Measurements from ENCODE around the gene DGLUCY. TPM values are rescaled to one million over a fixed set of nuclear protein-coding genes. Genes with fewer than 3 reads are reported as not detected.

The DGLUCY gene
- total RNA-seq, 3 donors from 2014 or later = 32.6 to 35.7 (median 34.4) TPM

- TF ChIP-seq POLR2A (IDR thresholded peaks at IDR 0.05) (no peak), CTCF (IDR thresholded peaks at IDR 0.05) (no peak), POLR2AphosphoS5 (IDR thresholded peaks at IDR 0.05) (no peak)
- H3K4me1 ChIP-seq = no peaks in the 10 kb centered on the region
- no peaks in the 10 kb centered on the region for H3K27me3 ChIP-seq
- no peak overlapping the region for H3K27ac ChIP-seq
- no peaks in the 10 kb centered on the region for H3K36me3 ChIP-seq
- no peak for DNase-seq (ENCODE audit: low spot score in 2 of 2)
- peaks cover 0 to 18% of the 10 kb centered on the region in 2 donors for H3K9me3 ChIP-seq
- intact Hi-C loops (cut with DNase I; ENCODE audit: low total_unique reads) = no loop called here
- no peak overlapping the region for H3K4me3 ChIP-seq
These were observed 124.2 kb downstream of the DGLUCY start for GRCh38 chr14:91238085-91238484.

DNA sequence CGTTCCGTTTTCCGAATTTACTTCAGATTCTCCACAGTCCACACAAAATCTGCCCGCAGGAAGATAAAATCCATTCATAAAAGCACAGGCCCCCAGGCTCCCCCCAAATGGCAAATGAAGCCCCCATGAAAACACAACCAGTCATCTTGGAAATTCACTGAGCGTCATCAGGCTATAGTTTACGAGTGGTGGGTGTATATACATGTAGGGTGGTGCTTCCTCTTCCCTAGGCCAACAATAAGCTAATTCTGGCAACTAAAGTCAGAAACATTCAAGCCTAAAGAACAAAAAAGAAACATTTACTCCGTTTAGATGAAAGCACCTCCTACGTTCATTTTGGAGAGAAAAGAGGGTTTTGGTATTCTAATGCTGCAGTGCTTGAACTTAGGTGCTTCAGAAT, 124.8 kb downstream of the DGLUCY start:
- H3K36me3 ChIP-seq = no peaks in the 10 kb centered on the region
- H3K4me1 ChIP-seq = no peaks in the 10 kb centered on the region
- TF ChIP-seq POLR2AphosphoS5 (IDR thresholded peaks at IDR 0.05) = no peak
- no peak for TF ChIP-seq POLR2A (IDR thresholded peaks at IDR 0.05)
- no peak for TF ChIP-seq CTCF (IDR thresholded peaks at IDR 0.05)
- no peak overlapping the region for H3K4me3 ChIP-seq
- no peaks in the 10 kb centered on the region for H3K27me3 ChIP-seq
- H3K9me3 ChIP-seq = peaks cover 0 to 13% of the 10 kb centered on the region in 2 donors
- no peak overlapping the region for H3K27ac ChIP-seq
- DNase-seq (ENCODE audit: low spot score in 2 of 2) = no peak
- intact Hi-C loops (cut with DNase I; ENCODE audit: low total_unique reads) = no loop called here

DNA sequence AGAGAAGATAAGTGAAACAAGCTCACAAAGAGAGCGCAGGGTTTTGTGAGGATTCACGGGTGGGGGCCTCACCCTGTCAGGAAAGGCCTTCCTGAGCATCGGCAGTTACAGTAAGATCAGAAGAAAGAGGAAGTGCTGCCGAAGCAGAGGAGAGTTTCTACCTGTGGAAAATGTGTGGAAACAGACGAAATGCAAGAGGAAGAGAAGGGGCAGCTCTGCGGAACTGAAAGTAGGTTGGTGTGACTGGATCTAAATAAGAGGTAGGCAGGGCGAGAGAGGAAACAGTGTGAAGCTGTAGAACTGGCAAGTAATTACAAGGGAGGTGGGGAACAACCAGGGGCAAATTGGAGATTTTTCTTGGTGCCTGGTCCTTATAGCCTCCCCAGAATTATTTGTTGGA, 128.0 kb downstream of the DGLUCY start:
- H3K9me3 ChIP-seq = no peaks in the 10 kb centered on the region
- H3K27ac ChIP-seq = peak overlapping the region in 1 of 2 donors; percentile 25
- TF ChIP-seq POLR2AphosphoS5 (IDR thresholded peaks at IDR 0.05) = no peak
- DNase-seq (ENCODE audit: low spot score in 2 of 2) = no peak
- intact Hi-C loops (cut with DNase I; ENCODE audit: low total_unique reads) = no loop called here
- peaks cover 0 to 5% of the 10 kb centered on the region in 2 donors for H3K4me1 ChIP-seq
- H3K27me3 ChIP-seq = no peaks in the 10 kb centered on the region
- no peak overlapping the region for H3K4me3 ChIP-seq
- no peaks in the 10 kb centered on the region for H3K36me3 ChIP-seq

DNA sequence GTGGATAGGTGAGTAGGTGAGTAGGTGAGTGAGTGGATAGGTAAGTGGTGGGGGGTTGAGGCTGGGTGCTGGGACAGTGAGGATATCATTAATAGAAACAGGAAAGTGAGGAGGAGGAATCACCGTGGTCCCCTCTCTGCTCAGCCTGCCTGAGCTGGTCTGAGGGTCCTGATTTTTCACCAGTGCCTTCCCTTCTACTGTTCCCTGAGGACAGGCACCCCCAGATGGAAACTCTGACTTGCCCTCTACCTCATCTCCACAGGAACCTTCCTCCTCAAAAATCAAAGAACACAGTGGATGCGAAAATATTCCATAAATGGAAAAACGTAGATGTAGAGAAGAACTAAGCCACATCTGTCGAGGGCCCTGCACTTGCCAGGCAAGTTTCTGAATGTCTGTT, 128.8 kb downstream of the DGLUCY start:
- no peak for DNase-seq (ENCODE audit: low spot score in 2 of 2)
- Histone ChIP-seq H3K4me1 (peaks cover 0 to 5% of the 10 kb centered on the region in 2 donors), H3K27me3 (no peaks in the 10 kb centered on the region), H3K4me3 (no peak overlapping the region), H3K36me3 (no peaks in the 10 kb centered on the region), H3K9me3 (no peaks in the 10 kb centered on the region), H3K27ac (peak overlapping the region in 1 of 2 donors; percentile 25)
- intact Hi-C loops (cut with DNase I; ENCODE audit: low total_unique reads) = loop anchor here (1.0 kb wide), 1 partner anchor 32 kb away; no protein-coding TSS in a partner anchor
- no peak for TF ChIP-seq POLR2A (IDR thresholded peaks at IDR 0.05)
- no peak for TF ChIP-seq CTCF (IDR thresholded peaks at IDR 0.05)
- TF ChIP-seq POLR2AphosphoS5 (IDR thresholded peaks at IDR 0.05) = no peak

DNA sequence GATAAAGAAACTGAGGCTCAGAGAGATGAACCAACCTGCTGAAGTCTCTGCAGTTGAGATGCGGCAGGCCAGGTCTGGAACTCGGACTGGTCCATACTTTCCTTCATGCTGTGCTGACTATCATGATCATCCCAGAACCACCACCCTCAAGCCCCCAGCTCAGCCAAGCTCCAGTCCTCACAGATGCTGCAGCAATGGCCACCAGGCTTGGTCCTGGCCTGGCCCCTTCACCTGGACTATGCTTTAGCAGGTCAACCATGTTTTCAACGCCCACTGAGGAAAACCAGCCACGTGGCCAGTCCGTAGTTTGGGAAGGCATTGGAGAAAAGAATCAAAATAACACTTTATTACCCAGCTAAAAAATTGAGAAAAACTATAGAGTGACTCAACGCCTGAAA, 129.2 kb downstream of the DGLUCY start:
- Histone ChIP-seq H3K27me3 (no peaks in the 10 kb centered on the region), H3K9me3 (no peaks in the 10 kb centered on the region), H3K4me3 (no peak overlapping the region), H3K4me1 (peaks cover 0 to 5% of the 10 kb centered on the region in 2 donors), H3K36me3 (no peaks in the 10 kb centered on the region), H3K27ac (no peak overlapping the region)
- intact Hi-C loops (cut with DNase I; ENCODE audit: low total_unique reads) = loop anchor here (1.0 kb wide), 1 partner anchor 31 kb away; no protein-coding TSS in a partner anchor
- DNase-seq (ENCODE audit: low spot score in 2 of 2) = no peak
- TF ChIP-seq POLR2A (IDR thresholded peaks at IDR 0.05) (no peak), POLR2AphosphoS5 (IDR thresholded peaks at IDR 0.05) (no peak), CTCF (IDR thresholded peaks at IDR 0.05) (no peak)

DNA sequence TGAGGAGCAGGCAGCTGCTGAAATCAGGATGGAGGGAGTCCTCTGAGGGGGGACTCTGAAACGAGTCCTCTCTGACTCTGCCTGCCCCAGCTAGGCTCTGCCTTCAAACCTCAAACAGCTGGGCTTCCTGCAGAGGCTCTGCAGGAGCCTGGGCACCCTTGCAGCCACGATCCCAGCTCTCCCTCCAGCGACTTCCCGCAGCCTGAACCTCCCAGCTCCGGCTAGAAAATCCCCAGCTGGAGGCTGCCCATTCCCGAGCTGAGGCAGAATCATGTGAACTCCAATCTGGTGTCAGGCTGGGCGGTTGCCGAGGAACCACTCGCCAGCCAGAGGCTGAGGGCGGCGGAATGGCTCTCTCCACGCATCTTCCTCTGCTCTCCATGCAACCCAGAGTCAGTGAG, 130.6 kb downstream of the DGLUCY start, which contains the start of gene GPR68:
Gene GPR68 (minus strand): TSS at position 204 of the 401 bp plus-strand sequence. CDS start 9,654 bp downstream, outside the sequence.
- peak within 1 kb of the TSS in 2 of 3 donors; percentile 7 to 22 for H3K4me3 ChIP-seq
- DNase-seq (ENCODE audit: low spot score in 2 of 2) = no peak

More for the DNA sequence above, 130.6 kb downstream of the DGLUCY start, which contains the start of gene GPR68:
- H3K9me3 ChIP-seq = no peaks in the 10 kb centered on the region
- no peaks in the 10 kb centered on the region for H3K27me3 ChIP-seq
- no peaks in the 10 kb centered on the region for H3K36me3 ChIP-seq
- peaks cover 0 to 5% of the 10 kb centered on the region in 2 donors for H3K4me1 ChIP-seq
- intact Hi-C loops (cut with DNase I; ENCODE audit: low total_unique reads) = no loop called here
- peak within 1 kb of the TSS in 1 of 2 donors; percentile 43 for H3K27ac ChIP-seq
- TF ChIP-seq CTCF (IDR thresholded peaks at IDR 0.05) (no peak), POLR2AphosphoS5 (IDR thresholded peaks at IDR 0.05) (no peak), POLR2A (IDR thresholded peaks at IDR 0.05) (no peak)

Data from breast epithelium (tissue), 4 donors.